ENCODE results near the gene CALHM5. TPM values are rescaled to one million over a fixed set of nuclear protein-coding genes. Genes with fewer than 3 reads are reported as not detected.

CALHM5 gene
- total and polyA plus RNA-seq, 5 donors from 2014 or later = 0.10 TPM; not detected in 4

DNA sequence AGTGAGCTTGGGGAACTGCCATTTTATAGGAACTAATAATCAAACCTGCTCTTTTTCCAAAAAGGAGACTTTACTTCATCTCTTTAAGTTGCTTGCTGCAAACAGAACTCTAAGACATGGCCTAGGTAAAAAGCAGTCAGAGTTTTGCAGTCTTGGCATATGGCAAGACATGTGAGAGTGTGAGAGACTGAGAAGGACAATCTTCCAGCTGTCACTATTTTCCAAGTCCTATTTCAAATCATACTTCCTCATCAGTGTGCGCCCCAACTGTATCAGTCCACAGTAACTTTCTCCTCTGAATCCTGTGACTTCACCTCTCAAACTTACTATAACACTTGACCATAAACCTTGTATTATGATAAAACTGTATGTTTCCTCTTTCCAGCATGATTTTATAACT lies 39.9 kb upstream of the CALHM5 start:
- peaks cover 0 to 1% (median 0%) of the 10 kb centered on the region in 7 donors for H3K9me3 Mint-ChIP-seq
- H3K36me3 Mint-ChIP-seq = no peaks in the 10 kb centered on the region
- ATAC-seq (ENCODE audit: low read depth in 2 of 2) = no peak
- H3K27ac Mint-ChIP-seq = no peak overlapping the region
- Histone ChIP-seq H3K4me3 (ENCODE audit: low read depth, low read length) (no peak overlapping the region), H3K27me3 (ENCODE audit: control insufficient read depth, insufficient read depth, low read length) (peaks cover 1% of the 10 kb centered on the region), H3K9me3 (ENCODE audit: control insufficient read depth in 2 of 2, low read length in 2 of 2) (no peaks in the 10 kb centered on the region), H3K27ac (ENCODE audit: insufficient read depth, low read length, poor library complexity, severe bottlenecking) (no peak overlapping the region), H3K4me1 (ENCODE audit: control insufficient read depth, insufficient read depth, low read length, poor library complexity, severe bottlenecking) (no peaks in the 10 kb centered on the region), H3K36me3 (ENCODE audit: control insufficient read depth, insufficient read depth, low read length) (no peaks in the 10 kb centered on the region)
- H3K4me1 Mint-ChIP-seq = peaks cover 7 to 22% (median 13%) of the 10 kb centered on the region in 4 donors
- peaks cover 16% of the 10 kb centered on the region for H3K27me3 Mint-ChIP-seq
- H3K4me3 Mint-ChIP-seq = no peak overlapping the region
- DNase-seq = no peak

DNA sequence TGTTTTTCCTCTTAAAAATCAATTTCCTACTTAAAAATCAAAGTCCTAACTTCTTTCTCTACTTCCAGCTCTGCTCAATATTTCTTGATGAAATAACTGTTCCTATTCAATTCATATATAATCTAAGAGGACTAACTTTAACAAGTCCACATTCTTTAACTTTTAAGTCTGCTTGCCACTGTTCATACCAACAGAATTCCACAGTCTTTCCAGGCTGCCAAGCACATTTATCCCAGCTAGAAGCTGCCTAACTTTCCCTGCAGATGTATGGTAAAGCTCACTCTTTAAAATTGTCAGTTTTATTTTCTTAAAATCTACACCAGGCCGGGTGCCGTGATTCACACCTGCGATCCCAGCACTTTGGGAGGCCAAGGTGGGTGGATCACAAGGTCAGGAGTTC lies 38.7 kb upstream of the CALHM5 start:
- H3K36me3 Mint-ChIP-seq = no peaks in the 10 kb centered on the region
- H3K4me1 Mint-ChIP-seq = peaks cover 7 to 20% (median 13%) of the 10 kb centered on the region in 4 donors
- Histone ChIP-seq H3K27me3 (ENCODE audit: control insufficient read depth, insufficient read depth, low read length) (peaks cover 1% of the 10 kb centered on the region), H3K4me3 (ENCODE audit: low read depth, low read length) (no peak overlapping the region), H3K36me3 (ENCODE audit: control insufficient read depth, insufficient read depth, low read length) (no peaks in the 10 kb centered on the region), H3K4me1 (ENCODE audit: control insufficient read depth, insufficient read depth, low read length, poor library complexity, severe bottlenecking) (no peaks in the 10 kb centered on the region), H3K27ac (ENCODE audit: insufficient read depth, low read length, poor library complexity, severe bottlenecking) (no peak overlapping the region), H3K9me3 (ENCODE audit: control insufficient read depth in 2 of 2, low read length in 2 of 2) (no peaks in the 10 kb centered on the region)
- H3K27me3 Mint-ChIP-seq = peaks cover 16% of the 10 kb centered on the region
- H3K9me3 Mint-ChIP-seq = peaks cover 0 to 1% (median 0%) of the 10 kb centered on the region in 7 donors
- DNase-seq = no peak
- no peak for ATAC-seq (ENCODE audit: low read depth in 2 of 2)
- no peak overlapping the region for H3K27ac Mint-ChIP-seq
- H3K4me3 Mint-ChIP-seq = no peak overlapping the region

DNA sequence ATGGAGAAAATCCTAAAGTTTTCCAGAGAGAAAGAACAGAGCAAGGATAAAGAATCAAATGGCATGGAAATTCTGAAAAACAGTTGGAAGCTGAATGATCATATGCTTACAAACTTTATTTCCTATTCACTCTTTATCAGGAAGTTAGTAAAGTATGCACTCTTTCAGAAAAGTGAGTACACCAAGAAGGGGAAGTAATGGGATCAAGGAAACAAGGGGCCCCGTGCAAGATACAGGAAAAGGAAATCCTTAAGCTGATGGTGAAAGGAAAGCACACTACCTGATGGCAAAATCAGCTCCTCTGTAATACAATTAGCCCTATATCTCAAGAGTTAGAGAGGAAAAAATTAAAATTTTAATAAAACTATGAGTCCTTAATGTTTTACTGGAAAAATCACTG lies 36.3 kb upstream of the CALHM5 start:
- Mint-ChIP-seq H3K9me3 (peaks cover 0 to 3% (median 0%) of the 10 kb centered on the region in 7 donors), H3K4me3 (no peak overlapping the region), H3K36me3 (no peaks in the 10 kb centered on the region), H3K27ac (no peak overlapping the region), H3K4me1 (peaks cover 7 to 19% (median 13%) of the 10 kb centered on the region in 4 donors), H3K27me3 (peaks cover 26% of the 10 kb centered on the region)
- Histone ChIP-seq H3K27ac (ENCODE audit: insufficient read depth, low read length, poor library complexity, severe bottlenecking) (no peak overlapping the region), H3K4me1 (ENCODE audit: control insufficient read depth, insufficient read depth, low read length, poor library complexity, severe bottlenecking) (no peaks in the 10 kb centered on the region), H3K4me3 (ENCODE audit: low read depth, low read length) (no peak overlapping the region), H3K36me3 (ENCODE audit: control insufficient read depth, insufficient read depth, low read length) (no peaks in the 10 kb centered on the region), H3K9me3 (ENCODE audit: control insufficient read depth in 2 of 2, low read length in 2 of 2) (no peaks in the 10 kb centered on the region), H3K27me3 (ENCODE audit: control insufficient read depth, insufficient read depth, low read length) (no peaks in the 10 kb centered on the region)
- ATAC-seq (ENCODE audit: low read depth in 2 of 2) = no peak
- DNase-seq = no peak

DNA sequence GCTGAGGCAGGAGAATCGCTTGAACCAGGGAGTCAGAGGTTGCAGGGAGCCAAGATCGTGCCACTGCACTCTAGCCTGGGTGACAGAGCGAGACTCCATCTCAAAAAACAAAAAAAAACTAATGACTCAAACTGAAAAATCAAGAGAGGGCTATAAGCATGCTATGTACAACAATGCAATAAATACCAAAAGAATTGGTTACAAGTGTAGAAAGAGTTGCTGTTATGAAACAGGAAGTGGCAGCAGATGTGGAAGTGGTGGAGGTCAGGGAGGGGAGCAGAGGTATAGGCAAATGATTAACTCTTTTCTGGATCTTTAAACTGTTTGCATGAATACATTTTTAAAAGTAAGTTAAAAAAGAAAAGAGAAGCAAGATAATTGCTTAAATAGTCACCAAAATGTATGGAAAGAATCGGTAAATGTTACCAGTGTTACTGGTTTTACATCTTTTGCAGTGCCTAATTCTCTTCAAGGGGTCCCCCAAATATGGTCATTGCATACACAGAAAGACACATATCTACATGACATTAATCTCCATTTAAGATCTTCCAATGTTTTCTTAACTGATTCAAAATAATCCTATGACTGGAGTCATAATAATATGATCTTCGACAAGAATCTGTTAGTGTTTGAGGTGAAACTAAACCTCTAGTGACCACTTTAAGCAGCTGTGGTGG lies 35.3 kb upstream of the CALHM5 start:
- Mint-ChIP-seq H3K36me3 (no peaks in the 10 kb centered on the region), H3K4me1 (peaks cover 7 to 19% (median 13%) of the 10 kb centered on the region in 4 donors), H3K27ac (no peak overlapping the region), H3K9me3 (peaks cover 0 to 3% (median 0%) of the 10 kb centered on the region in 7 donors), H3K27me3 (peaks cover 26% of the 10 kb centered on the region), H3K4me3 (no peak overlapping the region)
- Histone ChIP-seq H3K36me3 (ENCODE audit: control insufficient read depth, insufficient read depth, low read length) (no peaks in the 10 kb centered on the region), H3K27me3 (ENCODE audit: control insufficient read depth, insufficient read depth, low read length) (no peaks in the 10 kb centered on the region), H3K4me3 (ENCODE audit: low read depth, low read length) (peak overlapping the region; percentile 22), H3K4me1 (ENCODE audit: control insufficient read depth, insufficient read depth, low read length, poor library complexity, severe bottlenecking) (no peaks in the 10 kb centered on the region), H3K27ac (ENCODE audit: insufficient read depth, low read length, poor library complexity, severe bottlenecking) (no peak overlapping the region), H3K9me3 (ENCODE audit: control insufficient read depth in 2 of 2, low read length in 2 of 2) (no peaks in the 10 kb centered on the region)
- ATAC-seq (ENCODE audit: low read depth in 2 of 2) (peak; percentile 60 to 74), DNase-seq (peak in 2 of 3 donors; percentile 14 to 52)

DNA sequence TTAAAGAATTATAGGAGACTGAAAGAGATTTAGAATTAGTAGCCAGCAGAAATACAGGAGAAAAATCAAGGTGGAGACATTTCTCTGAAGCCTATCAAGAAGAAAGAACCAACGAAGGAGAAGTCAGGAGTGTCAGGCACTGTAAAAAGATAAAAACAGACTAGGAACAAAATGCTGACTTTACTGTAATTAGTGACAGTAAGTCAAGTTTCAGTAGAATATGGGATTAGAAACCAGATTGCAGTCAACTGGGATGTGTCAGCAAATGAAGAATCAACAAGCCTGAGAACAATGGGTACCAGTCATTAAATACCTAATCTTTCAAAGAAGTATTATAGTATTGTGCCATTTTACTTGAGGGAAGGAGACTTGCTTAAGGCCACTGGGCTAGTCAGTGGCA lies 28.7 kb upstream of the CALHM5 start:
- Mint-ChIP-seq H3K27me3 (peaks cover 33% of the 10 kb centered on the region), H3K4me1 (no peaks in the 10 kb centered on the region), H3K27ac (no peak overlapping the region), H3K4me3 (no peak overlapping the region), H3K36me3 (no peaks in the 10 kb centered on the region), H3K9me3 (peaks cover 0 to 4% (median 0%) of the 10 kb centered on the region in 7 donors)
- Histone ChIP-seq H3K27ac (ENCODE audit: insufficient read depth, low read length, poor library complexity, severe bottlenecking) (no peak overlapping the region), H3K36me3 (ENCODE audit: control insufficient read depth, insufficient read depth, low read length) (no peaks in the 10 kb centered on the region), H3K4me3 (ENCODE audit: low read depth, low read length) (no peak overlapping the region), H3K4me1 (ENCODE audit: control insufficient read depth, insufficient read depth, low read length, poor library complexity, severe bottlenecking) (no peaks in the 10 kb centered on the region), H3K27me3 (ENCODE audit: control insufficient read depth, insufficient read depth, low read length) (peaks cover 13% of the 10 kb centered on the region), H3K9me3 (ENCODE audit: control insufficient read depth in 2 of 2, low read length in 2 of 2) (no peaks in the 10 kb centered on the region)
- ATAC-seq (ENCODE audit: low read depth in 2 of 2) (no peak), DNase-seq (no peak)

DNA sequence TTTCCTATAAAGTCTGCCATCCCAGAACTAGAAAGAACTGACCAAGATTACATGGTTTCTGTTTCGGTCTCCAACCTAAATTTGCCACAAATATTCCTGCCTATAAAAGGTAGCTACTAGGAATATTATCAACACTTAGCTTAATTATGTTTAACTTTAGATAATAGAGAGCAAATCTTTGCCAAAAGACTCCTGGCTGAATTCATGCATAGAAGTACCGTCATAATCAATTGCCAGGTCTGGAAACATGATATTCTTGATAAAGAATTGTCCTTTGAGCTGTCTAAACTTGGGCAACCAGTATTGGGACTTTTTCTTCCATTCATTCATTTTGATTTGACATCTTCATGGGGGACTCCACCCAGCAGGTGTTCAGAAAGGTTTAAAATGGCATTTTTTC lies 27.8 kb upstream of the CALHM5 start:
- ATAC-seq (ENCODE audit: low read depth in 2 of 2) (no peak), DNase-seq (no peak)
- Histone ChIP-seq H3K9me3 (ENCODE audit: control insufficient read depth in 2 of 2, low read length in 2 of 2) (no peaks in the 10 kb centered on the region), H3K36me3 (ENCODE audit: control insufficient read depth, insufficient read depth, low read length) (no peaks in the 10 kb centered on the region), H3K4me1 (ENCODE audit: control insufficient read depth, insufficient read depth, low read length, poor library complexity, severe bottlenecking) (no peaks in the 10 kb centered on the region), H3K27me3 (ENCODE audit: control insufficient read depth, insufficient read depth, low read length) (peaks cover 13% of the 10 kb centered on the region), H3K4me3 (ENCODE audit: low read depth, low read length) (no peak overlapping the region), H3K27ac (ENCODE audit: insufficient read depth, low read length, poor library complexity, severe bottlenecking) (no peak overlapping the region)
- Mint-ChIP-seq H3K27ac (no peak overlapping the region), H3K4me3 (no peak overlapping the region), H3K36me3 (no peaks in the 10 kb centered on the region), H3K27me3 (peaks cover 27% of the 10 kb centered on the region), H3K4me1 (no peaks in the 10 kb centered on the region), H3K9me3 (peaks cover 0 to 4% (median 2%) of the 10 kb centered on the region in 7 donors)

DNA sequence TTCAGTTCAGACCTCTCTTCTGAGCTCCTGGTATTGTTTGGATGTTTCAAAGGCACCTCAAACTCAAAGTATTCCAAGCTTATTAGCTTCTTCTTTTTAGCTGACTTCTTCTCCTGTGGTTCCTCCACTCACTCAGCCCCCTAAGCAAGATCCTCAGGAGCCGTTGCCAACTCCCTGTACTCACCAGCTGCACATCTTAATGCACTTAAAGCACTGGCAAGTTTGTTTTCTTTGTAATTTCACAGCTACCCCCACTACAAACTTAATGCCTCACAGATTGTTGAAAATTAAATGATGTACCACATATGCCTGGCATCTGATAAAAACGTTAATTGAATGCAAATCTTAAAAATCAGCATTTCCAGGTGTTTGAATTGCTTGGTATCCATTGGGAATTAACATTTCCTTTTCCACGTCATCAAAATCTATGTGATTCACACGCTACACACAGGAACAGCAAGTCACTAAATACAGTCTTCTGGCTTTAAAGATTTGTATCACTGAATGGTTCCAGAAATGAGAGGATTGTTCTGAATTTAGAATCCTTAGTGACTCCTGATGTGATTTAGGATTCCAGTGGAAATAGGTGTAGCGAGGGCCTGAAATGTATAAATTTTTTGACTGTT lies 25.8 kb upstream of the CALHM5 start:
- no peak overlapping the region for H3K27ac Mint-ChIP-seq
- H3K4me3 Mint-ChIP-seq = no peak overlapping the region
- Histone ChIP-seq H3K27me3 (ENCODE audit: control insufficient read depth, insufficient read depth, low read length) (peaks cover 13% of the 10 kb centered on the region), H3K36me3 (ENCODE audit: control insufficient read depth, insufficient read depth, low read length) (no peaks in the 10 kb centered on the region), H3K4me3 (ENCODE audit: low read depth, low read length) (no peak overlapping the region), H3K4me1 (ENCODE audit: control insufficient read depth, insufficient read depth, low read length, poor library complexity, severe bottlenecking) (no peaks in the 10 kb centered on the region), H3K27ac (ENCODE audit: insufficient read depth, low read length, poor library complexity, severe bottlenecking) (no peak overlapping the region), H3K9me3 (ENCODE audit: control insufficient read depth in 2 of 2, low read length in 2 of 2) (no peaks in the 10 kb centered on the region)
- no peak for ATAC-seq (ENCODE audit: low read depth in 2 of 2)
- no peaks in the 10 kb centered on the region for H3K36me3 Mint-ChIP-seq
- DNase-seq = no peak
- H3K27me3 Mint-ChIP-seq = peaks cover 27% of the 10 kb centered on the region
- peaks cover 0 to 4% (median 2%) of the 10 kb centered on the region in 7 donors for H3K9me3 Mint-ChIP-seq
- no peaks in the 10 kb centered on the region for H3K4me1 Mint-ChIP-seq

Data from CD4-positive, CD25-positive, alpha-beta regulatory T cell (primary cell).